GM12865 (cell line): ENCODE results near the gene HOXD3.

Source experiments
- DNase-seq: peaks from one replicate; pipeline ENCODE4 v3.0.0; 2010; ENCODE audit warnings: low read depth
- H3K4me3 ChIP-seq: 2 replicates; pipeline ENCODE4 v1.5.1; 2011; ENCODE audit warnings: mild to moderate bottlenecking, low read depth, low read length, control low read depth
- TF ChIP-seq, protein P1 (sequence below): IDR thresholded peaks from 2 replicates; pipeline ENCODE4 v1.5.1; 2011; ENCODE audit warnings: low read length, control low read depth, low read depth, inconsistent platforms; ENCODE audit not compliant: insufficient read depth; ENCODE audit errors: missing control alignments

HOXD3 gene

DNA sequence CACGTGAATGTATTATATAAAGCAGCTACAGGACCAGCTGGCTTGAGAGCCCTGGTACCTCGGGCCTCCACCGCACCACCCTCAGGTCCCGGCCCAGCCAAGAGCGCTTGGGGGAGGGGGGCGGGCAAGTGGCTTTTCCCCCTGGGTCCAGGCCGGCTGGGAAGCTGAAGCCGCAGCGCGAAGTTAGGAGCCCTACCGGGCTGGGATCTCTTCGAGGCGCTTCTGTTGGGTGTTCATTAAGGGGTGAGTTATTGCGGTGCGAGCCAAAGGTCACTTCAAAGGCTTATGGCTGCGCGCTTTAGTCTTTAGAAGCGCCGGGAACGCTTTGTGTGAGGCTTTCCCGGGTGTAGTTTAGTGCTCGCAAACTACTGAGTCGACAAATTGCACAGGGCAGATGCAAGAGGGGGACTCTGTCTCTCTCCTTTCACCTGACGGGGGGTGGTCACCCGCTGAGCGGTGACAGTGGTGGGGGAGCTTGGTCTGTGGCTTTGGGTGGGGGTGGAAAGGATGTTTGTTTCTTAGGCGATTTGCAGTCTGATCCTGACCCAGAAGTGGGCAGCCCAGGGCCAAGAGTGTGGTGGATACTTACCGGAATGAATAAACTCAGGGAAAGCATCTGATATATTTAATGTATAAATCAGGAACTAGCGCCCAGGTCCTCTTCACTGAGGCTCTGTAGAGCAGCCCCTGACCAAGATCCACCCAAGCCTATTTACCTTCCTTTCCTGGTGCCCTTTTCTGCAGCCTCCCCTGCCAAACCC lies 6.0 kb downstream of the HOXD3 start:
- no peak for DNase-seq
- TF ChIP-seq, protein P1, sequence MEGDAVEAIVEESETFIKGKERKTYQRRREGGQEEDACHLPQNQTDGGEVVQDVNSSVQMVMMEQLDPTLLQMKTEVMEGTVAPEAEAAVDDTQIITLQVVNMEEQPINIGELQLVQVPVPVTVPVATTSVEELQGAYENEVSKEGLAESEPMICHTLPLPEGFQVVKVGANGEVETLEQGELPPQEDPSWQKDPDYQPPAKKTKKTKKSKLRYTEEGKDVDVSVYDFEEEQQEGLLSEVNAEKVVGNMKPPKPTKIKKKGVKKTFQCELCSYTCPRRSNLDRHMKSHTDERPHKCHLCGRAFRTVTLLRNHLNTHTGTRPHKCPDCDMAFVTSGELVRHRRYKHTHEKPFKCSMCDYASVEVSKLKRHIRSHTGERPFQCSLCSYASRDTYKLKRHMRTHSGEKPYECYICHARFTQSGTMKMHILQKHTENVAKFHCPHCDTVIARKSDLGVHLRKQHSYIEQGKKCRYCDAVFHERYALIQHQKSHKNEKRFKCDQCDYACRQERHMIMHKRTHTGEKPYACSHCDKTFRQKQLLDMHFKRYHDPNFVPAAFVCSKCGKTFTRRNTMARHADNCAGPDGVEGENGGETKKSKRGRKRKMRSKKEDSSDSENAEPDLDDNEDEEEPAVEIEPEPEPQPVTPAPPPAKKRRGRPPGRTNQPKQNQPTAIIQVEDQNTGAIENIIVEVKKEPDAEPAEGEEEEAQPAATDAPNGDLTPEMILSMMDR, result no peak
- no peak overlapping the region for H3K4me3 ChIP-seq

DNA sequence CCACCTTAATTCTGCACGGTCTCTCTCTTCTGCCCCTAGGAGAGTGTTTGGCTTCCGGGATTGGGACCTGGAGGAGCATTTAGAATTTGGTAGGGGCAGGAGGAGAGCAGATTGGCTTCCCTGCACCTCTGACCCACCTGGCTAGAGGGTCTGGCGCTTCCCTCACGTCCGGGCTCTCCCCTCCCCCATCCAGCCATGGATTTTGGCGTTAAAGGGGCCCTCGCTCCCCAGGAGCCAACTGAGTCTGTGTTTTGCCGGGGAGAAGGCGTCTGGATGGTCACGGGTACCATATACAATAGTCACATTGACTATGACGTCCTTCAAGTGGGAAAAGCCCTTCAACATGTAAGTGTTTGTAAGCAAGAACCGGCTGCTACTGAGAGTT lies 6.6 kb downstream of the HOXD3 start:
- TF ChIP-seq, protein P1, result no peak
- DNase-seq, result no peak
- H3K4me3 ChIP-seq, result no peak overlapping the region

DNA sequence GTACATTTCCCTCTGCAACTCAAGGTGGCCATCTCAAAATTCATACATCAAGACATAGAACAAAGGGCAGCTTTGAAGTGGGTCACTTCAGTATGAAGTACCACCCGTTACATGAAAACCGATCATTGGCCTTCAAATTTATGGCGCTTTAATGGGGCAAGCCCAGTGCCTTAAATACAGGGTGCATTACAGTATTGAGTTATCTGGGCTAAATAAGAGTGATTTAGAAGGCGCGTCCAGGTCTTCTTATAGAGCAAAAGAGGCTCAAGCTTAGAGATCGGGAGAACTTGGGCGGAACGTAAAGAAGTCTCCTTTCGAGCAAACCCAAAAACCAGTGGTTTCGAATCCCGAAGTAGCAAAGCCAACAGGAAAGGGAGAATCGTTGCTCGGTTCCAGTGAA lies 7.1 kb downstream of the HOXD3 start:
- TF ChIP-seq, protein P1, result no peak
- no peak for DNase-seq
- H3K4me3 ChIP-seq, result no peak overlapping the region

DNA sequence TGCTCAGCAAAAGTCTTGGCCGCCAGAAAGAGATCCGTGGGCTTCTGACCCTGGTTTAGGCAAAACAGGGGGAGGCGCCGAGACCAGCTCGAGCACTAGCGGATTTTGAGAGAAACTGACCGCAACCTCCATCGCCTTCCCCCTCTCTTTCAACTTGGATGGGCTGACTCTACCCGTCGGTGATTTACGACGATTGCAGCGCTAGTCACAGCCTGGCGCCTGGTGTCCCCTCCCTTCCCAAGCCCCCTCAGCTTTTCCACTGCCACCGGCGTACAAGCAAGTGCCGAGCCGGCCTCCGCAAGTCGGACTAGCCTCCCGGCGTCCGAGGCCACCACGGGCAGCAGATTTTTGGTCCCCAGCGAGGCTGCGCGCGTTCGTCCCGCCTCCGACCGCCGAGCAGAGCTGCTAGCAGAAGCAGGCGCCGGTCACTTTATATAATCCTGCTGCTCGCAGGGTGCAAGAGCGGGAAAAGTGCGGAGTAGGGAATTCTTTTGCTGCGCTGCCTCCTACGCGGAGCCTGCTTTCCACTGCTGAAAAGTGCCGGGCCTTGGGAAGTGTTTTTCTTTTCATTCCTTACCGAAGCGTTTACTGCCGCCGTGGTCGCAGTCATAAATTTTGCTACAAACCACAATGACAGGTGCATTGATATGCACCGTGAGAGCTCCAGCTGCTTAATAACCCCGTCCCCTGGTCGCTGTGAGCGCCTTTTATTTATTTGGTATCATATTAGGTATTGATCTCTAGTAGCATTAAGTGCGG lies 7.7 kb downstream of the HOXD3 start:
- TF ChIP-seq, protein P1, result no peak
- no peak overlapping the region for H3K4me3 ChIP-seq
- DNase-seq, result no peak

DNA sequence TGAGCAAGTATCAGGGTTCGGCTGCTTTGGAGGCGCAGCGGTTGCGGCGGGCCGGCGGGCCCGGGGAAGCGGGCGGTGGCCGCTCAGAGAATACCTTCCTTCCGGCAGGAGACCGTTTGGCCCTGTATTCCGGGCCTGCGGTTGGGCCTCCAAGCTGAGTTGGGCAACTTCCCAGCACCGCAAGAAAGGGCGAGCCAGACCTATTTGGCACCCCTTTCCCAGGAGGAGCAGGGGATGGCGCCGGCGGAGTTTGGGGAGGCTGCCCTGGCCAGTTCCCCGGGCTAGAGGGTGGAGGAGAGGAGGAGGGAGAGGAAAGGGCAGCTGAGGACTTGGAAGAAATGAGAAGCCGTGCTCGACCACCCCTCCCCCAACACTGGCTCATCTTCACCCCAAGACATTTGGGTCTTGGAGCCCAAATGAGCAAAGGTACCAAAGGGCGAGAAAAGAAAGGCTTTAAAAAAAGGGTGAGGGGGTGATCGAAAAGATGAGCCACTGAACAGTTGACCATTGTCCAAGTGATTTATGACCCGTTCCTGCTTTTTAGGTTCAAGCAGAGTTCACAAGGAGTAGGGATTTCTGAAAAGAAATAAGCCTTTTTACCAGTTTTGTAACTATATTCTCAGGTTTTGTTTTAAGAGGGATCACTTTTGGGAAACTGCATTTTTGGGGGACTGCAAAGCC lies 8.4 kb downstream of the HOXD3 start:
- TF ChIP-seq, protein P1, result no peak
- no peak overlapping the region for H3K4me3 ChIP-seq
- DNase-seq, result no peak

DNA sequence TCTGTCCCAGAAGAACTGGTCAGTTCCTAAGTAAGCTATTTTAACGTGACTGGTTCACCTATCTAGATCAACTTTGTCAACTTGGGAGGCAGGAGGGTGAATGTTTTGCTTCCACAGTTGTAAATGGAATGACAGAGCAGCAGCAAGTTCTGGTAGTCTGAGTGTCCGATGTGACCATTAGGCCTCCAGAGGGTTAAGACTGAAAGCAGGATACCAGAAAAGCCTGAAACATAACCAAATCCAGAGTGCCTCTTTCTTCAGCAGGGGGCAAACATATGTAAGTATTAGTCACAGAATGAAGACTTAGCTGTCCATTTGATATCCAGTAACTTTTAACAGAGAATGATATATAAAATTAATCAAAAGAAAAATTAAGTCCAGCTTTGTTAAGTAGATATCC lies 9.2 kb downstream of the HOXD3 start:
- no peak overlapping the region for H3K4me3 ChIP-seq
- DNase-seq, result no peak
- TF ChIP-seq, protein P1, result no peak
